GM18861 (cell line): ENCODE measurements around the gene DUOXA2.
"Not testable (repeated sequence)": the region's sequence is repeated elsewhere in the genome, so short reads cannot be mapped to it uniquely, and the experiment has no call there.

Source experiments
- ATAC-seq: cut with Tn5 transposase; IDR thresholded peaks from one replicate; pipeline ENCODE4 v1.9.1; 2021; ENCODE audit not compliant: unreplicated experiment

Gene DUOXA2

GRCh38 chr15:45134682-45135604 is 20.8 kb downstream of the DUOXA2 start:
- no peak for ATAC-seq

- ATAC-seq = not testable (repeated sequence)
These were observed 21.7 kb downstream of the DUOXA2 start for GRCh38 chr15:45135705-45136377.

DNA sequence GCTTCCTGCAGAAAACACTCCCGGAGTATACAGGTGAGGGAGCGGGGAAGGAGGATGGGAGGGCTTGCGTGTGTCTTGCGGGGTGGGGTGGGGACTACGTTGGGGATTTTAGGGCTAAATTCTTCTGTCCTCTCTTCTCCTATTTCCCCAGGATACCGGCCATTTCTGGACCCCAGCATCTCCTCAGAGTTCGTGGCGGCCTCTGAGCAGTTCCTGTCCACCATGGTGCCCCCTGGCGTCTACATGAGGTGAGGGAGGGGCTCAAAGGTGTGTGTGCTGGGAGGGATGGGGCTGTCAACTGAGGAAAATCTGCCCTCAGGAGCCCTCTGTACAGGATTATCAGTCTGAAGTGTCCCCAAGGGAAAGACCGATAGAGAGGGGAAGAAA is 22.2 kb downstream of the DUOXA2 start:
- no peak for ATAC-seq

DNA sequence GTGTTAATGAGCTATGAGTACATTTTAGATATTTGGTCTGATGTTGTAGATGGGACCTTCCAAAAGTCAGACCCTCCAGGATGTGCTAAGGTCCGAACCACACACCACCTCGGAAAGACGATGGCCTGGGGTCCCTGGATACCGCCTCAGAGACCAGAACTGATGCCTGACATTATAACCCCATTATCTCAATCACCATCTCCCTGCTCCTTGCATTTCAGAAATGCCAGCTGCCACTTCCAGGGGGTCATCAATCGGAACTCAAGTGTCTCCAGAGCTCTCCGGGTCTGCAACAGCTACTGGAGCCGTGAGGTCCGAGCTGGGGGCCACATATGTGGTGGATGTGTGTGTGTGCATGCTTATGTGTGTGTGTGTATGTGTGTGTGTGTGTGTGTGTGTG is 23.6 kb downstream of the DUOXA2 start:
- ATAC-seq = no peak

GRCh38 chr15:45138814-45139765 is 25.0 kb downstream of the DUOXA2 start:
- ATAC-seq = no peak

DNA sequence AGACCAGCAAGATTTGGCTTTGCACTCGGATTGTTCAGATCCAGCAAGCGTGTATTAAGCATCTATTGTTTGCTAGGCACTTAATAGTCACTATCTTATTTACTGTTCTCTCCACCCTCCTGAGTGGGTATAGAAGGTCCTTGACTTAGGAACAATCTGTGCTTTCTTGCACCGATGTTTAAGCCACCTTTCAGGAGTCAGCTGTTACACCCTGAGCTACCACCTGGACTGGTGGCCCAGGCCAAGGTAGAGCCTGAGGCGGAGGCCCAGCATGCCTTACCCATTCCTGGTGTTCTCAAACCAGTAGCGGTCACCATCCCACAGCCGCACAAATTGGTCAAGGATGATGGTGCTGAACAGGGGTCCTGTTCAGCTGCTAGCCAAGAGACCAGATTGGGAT is 25.6 kb downstream of the DUOXA2 start:
- no peak for ATAC-seq

- ATAC-seq = no peak
These were observed 26.6 kb downstream of the DUOXA2 start for GRCh38 chr15:45140557-45141250.

DNA sequence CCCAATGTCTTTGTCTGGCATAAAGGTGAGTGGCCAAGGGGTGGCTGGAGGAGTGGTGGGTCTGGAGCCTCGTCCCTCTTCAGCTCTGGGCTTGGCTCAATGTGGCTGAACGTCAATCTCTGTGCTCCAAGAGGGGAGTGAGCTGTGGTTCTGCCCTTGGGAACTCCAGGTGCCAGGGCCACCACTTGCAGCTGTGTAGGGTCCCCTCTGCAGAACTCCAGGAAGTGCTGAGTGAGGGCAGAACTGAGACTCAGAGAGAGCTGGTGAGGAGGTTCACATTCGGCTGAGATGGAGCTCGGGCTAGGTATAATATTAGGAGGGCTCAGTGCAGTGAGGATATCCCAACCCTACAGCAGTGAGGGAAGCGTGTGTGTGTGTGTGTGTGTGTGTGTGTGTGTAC is 27.3 kb downstream of the DUOXA2 start:
- ATAC-seq = no peak

- no peak for ATAC-seq
These were observed 28.9 kb downstream of the DUOXA2 start for GRCh38 chr15:45143056-45143455.

- no peak for ATAC-seq
These were observed 29.8 kb downstream of the DUOXA2 start for GRCh38 chr15:45143946-45144345.

DNA sequence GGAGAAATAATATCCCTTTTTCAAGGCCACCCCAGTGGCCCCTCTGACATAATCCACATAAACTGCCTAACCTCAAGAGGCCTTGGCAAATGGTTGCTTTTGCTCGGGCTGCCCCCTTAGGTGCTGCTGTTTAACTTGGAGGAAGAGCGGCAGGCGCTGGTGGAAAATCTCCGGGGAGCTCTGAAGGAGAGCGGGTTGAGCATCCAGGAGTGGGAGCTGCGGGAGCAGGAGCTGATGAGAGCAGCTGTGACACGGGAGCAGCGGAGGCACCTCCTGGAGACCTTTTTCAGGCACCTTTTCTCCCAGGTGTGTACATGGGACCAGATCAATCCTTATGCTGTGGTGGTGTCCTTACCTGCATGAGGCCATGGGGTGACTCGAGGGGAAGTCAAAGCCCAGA is 30.6 kb downstream of the DUOXA2 start:
- ATAC-seq = no peak

DNA sequence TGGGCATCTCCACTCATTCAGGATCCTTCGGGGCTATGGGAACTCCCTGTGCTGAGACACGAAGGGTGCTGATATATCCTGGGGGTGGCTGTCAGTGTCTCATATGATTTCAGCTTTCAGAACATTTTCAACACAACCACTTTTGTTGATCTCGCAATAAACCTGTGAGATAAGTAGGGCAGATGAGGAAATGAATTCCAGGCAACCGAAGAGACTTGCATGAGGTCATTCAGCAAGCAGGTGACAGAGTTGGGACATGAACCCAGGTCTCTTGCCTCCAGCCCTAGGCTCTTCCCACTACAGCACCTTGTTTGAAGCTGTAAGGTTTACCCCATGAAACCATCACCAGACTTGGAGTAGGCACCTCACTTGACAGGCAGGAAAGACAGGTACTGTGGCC is 32.3 kb downstream of the DUOXA2 start:
- no peak for ATAC-seq

GRCh38 chr15:45147606-45148005 is 33.5 kb downstream of the DUOXA2 start:
- ATAC-seq = no peak

GRCh38 chr15:45148076-45149059 is 34.2 kb downstream of the DUOXA2 start:
- ATAC-seq = no peak

- ATAC-seq = no peak
These were observed 34.9 kb downstream of the DUOXA2 start for GRCh38 chr15:45149060-45149459.

DNA sequence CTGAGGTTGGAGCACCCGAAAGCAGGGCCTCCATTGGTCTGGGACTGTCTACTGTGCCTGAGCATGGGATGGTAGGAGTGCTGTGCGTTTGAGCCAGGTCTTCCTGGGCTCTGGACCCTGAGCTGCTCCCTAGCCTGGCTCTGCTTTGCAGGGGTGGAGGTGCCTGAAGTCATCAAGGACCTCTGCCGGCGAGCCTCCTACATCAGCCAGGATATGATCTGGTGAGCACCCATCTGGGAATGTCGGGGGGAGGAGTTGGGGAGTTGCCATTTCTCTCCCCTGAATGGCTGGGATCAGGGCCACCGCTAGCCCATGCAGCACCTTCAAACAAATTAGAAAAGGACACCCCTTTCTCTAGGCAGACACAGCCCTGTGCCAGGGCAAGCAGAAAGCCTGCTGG is 36.4 kb downstream of the DUOXA2 start:
- ATAC-seq = no peak

DNA sequence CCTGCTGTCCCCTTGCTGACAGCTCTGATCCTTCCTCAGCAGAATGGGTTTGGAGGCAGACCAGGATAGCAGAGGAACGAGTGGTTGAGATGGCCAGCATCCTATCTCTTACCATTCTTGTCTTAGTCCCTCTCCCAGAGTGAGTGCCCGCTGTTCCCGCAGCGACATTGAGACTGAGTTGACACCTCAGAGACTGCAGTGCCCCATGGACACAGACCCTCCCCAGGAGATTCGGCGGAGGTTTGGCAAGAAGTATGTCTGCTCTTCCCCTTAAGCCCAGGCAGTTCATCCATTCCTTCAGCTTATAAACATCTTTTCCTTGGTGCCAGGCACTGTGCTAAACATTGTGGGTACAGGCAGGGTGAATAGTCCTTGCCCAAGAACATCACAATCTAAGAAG is 36.9 kb downstream of the DUOXA2 start:
- ATAC-seq = no peak

GRCh38 chr15:45151998-45152828 is 38.1 kb downstream of the DUOXA2 start:
- ATAC-seq = no peak

DNA sequence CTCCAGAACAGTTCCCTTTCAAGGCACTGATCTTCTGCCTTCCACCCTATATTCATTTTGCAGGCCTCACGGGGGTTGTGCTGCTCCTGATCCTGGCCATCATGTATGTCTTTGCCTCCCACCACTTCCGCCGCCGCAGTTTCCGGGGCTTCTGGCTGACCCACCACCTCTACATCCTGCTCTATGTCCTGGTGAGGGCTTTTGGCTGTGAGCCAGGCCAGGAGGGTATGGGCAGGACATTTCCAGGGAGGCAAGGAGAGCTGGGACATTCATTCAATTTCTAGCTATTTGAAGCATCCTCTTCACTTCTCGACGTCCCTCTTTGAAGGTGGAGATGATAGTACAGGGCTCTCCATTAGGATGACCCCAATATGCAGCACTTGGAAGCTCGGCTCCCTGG is 41.6 kb downstream of the DUOXA2 start:
- ATAC-seq = no peak
